Stimulated activated CD8-positive, alpha-beta memory T cell treated with anti-CD3 and anti-CD28 coated beads, Interleukin-12 subunit alpha, Interleukin-12 subunit beta, amount 100 ng/mL, for 4 hours (primary cell): ENCODE data around the gene TYW1B.
"Not testable (repeated sequence)": the region's sequence is repeated elsewhere in the genome, so short reads cannot be mapped to it uniquely, and the experiment has no call there.

Source experiments
- DNase-seq: peaks from one replicate; pipeline ENCODE4 v3.0.0-alpha.2; 2020; ENCODE audit warnings: low read depth

The TYW1B gene

DNA sequence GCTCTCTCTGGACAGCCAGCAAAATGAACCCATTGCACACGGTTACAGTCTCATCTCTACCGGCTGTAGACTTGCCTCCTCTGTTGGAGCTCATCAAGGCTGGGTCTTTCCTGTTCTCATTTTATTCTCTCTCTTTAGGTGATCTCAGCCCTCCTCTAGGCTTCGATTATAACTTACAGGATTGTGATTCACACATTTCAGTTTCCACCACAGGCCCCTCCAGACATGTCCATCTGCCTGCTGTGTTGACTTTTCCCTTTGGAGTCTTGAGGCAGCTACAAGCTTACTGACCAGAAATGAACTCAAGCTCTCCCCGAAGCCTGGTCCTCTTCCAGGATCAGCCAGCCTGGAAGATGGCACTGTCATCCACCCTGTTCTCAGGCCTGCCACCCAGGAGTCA lies 268.5 kb downstream of the TYW1B start:
- DNase-seq: not testable (repeated sequence)

DNA sequence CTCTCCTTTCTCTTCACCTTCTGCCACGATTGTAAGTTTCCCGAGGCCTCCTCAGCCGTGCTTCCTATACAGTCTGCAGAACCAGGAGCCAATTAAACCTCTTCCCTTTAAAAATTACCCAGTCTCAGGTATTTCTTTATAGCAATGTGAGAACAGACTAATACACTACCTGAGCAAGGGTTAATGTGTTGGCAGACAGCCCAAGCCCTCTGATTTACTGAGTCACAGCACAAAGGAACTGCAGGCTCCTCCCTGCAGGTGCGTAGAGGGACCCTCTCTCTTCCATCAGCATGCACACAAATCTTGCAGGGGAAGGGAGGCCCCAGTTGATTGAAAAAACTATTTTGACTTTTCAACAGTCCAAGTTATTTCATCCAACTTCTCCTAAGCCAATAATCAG lies 271.3 kb downstream of the TYW1B start:
- DNase-seq: not testable (repeated sequence)

DNA sequence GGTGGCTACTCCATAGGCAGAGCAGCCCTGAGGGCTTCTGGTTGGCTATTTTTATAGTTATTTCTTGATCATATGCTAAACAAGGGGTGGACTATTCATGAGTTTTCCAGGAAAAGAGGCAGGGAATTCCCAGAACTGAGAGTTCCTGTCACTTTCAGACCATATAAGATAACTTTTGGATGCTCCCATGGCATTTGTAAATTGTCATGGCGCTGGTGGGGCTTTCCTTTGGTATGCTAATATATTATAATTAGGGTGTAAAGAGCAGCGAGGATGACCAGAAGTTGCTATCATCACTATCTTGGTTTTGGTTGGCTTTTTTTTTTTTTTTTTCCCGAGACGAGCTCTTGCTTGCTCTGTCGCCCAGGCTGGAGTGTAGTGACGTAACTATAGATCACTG lies 272.8 kb downstream of the TYW1B start:
- DNase-seq: not testable (repeated sequence)

DNA sequence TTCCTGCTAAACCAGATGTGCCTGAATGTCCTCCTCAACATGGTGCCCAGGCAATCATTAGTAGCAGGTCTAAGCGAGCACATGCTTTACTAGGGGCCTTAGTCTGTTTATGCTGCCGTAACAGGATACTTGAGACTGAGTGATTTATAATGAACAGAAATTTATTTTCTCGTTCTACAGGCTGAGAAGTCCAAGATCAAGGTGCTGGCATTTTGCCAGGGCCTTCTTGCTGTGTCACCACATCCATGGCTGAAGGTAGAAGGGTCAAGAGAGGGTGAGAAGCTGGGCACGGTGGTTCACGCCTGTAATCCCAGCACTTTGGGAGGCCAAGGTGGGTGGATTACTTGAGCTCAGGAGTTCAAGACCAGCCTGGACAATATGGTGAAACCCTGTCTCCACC lies 273.6 kb downstream of the TYW1B start:
- not testable (repeated sequence) for DNase-seq

DNA sequence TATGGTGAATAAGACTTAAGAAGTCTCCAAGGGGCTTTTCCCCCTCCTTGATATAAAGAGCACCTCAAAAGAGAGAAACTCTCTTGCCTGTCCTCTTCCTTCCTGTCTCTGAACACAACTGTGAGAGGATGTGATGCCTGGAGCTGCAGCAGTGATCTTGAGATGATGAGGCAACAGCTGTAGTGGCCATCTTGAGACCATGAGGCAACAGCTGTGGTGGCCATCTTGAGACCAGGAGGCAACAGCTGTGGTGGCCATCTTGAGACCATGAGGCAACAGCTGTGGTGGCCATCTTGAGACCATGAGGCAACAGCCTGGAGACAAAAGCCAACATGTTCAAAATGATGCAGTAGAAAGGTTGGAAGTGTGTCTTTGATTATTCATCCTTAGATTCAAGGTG lies 277.5 kb downstream of the TYW1B start:
- DNase-seq: not testable (repeated sequence)

DNA sequence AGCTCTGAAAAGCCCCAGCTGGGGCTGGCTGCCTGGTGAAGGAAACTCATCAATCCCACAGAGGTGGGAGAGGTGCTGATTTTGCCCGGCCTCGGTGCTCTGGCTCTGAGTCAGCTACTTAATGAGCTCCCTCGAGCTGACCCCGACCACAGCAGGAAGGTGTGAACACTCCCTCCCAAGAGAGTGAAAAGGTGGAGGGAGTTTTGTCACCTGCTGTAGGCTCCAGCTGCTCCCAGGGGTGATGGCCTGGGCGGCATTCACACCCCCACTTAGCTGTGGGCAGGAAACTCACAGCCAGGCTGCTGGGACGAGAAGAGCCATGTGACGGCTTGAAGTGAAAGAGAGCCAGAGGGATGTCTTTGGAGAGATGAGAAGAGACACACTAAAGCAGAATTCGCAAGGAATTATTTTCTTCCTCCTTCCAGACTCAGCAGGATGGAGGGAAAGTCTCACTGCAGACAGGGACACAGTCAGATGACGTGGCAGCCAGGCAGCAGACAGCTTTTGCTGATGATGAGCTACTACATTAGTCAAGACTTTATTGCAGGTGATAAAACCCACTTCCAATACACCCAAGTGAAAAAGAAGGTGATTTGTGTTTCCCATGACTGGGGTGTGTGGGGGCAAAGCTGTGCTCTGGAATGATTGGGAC lies 281.3 kb downstream of the TYW1B start:
- DNase-seq: not testable (repeated sequence)

DNA sequence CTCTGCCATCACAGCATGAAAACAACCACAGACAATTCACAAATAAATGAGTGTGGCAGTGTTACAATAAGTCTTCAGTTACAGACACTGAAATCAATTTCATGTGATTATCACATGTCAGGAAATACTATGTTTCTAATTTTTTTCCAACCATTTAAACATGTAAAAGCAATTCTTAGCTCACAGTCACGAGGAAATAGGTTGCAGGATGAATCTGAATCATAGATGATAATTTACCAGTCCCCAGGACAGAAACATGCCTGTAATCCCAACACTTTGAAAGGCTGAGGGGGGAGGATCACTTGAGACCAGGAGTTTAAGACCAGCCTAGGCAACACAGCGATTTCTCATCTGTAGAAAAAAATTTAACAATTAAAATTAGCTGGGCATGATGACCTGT lies 283.5 kb downstream of the TYW1B start:
- not testable (repeated sequence) for DNase-seq

DNA sequence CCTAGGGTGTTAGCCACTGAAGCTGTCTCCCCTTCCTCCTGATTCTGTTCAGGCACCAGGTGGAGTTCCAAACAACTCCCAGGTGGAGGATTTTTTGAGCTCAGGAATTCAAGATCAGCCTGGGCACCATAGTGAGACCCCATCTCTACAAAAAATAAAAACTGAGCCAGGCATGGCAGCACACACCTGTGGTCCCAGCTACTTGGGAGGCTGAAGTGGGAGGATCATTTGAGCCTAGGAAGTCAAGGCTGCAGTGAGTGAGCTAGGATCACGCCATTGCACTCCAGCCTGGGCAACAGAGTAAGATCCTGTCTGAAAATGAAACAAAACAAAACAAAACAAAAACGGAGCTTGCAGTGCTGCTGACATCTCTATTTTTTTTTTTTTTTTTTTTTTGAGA lies 287.1 kb downstream of the TYW1B start:
- no peak for DNase-seq

DNA sequence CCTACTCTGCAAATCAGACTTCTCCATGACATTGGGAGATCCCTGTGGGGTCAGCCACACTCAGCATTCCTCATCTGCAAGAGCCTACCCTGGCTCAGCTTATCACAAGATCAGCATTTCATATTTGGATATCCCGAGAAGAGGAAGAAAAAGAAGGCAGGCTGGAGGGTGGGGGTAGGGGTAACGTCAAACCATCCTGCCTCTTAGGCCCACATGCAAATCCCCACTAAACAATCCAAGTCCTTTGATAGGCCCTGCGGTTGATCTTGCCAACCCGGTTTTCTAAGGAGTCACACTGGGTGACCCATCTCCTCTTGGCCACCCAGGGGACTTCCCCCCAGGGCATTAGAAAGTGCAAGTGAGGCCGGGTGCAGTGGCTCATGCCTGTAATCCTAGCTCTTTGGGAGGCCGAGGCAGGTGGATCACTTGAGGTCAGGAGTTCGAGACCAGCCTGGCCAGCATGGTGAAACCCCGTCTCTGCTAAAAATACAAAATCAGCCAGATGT lies 287.8 kb downstream of the TYW1B start:
- no peak for DNase-seq

DNA sequence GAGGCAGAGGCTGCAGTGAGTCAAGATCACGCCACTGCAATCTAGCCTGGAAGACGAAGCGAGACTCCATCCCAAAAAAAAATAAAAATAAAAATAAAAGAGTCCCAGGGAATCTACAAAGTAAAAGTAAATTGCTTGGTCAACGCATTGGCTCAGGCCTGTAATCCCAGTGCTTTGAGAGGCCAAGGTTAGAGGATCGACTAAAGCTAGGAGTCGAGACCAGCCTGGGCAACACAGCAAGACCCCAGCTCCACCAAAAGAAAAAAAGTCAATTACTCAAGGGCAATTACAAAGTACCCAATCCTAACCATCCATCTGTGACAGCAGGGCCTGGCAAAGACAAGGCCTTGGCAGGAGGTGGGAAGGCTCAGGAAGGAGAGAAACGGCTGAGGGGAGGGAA lies 288.3 kb downstream of the TYW1B start:
- DNase-seq: no peak

DNA sequence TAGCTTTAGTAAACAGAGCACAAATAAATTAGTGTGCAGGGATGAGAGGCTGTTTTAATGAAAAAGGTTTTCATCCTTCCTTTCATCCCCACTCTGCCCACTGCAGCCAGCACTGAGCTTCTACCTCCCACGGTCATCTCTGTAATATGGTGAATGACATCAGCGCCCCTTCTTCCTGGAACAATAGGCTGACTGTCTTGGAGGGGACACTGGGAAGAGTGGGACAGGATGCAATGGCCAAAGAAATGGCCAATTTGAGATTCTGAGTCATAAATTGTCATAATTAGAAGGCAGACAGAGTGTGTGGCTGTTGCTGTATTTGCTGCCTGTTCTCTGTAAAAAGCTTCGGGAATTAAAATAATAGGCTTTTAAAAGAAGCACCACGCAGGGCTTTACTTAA lies 289.1 kb downstream of the TYW1B start:
- DNase-seq: no peak

DNA sequence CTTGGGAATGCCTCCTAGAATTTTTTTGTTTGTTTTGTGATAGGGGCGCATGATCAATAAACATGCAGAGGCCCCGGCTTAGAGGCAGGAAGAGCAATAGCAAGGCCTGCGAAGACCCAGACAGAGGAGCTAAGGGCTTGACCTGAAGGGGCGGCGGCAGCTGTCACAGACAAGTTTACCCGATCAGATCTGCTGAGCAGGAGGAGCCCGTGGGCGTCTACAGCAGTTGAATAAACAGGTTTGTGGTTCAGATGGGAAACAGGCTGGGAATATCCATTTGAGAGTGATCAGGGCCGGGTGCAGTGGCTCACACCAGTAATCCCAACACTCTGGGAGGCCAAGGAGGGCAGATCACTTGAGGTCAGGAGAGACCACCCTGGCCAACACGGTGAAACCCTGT lies 289.9 kb downstream of the TYW1B start:
- no peak for DNase-seq

DNA sequence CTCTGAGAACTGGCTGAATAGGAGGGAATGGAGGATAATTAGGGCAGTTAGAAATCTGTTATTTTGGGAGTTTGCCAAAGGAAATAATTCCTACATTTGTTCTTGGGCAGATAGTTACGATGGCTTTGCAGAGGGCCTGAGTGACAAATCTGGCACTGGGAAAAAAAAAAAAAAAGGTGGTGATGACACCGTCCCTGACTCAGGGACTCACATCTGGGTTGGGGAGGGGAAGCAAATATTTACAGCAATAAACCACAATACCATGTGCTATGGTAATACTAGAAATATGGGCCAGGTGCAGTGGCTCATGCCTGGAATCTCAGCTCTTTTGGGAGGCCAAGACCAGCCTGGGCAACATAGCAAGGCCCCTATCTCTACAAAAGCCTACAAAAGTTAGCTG lies 292.0 kb downstream of the TYW1B start:
- not testable (repeated sequence) for DNase-seq

DNA sequence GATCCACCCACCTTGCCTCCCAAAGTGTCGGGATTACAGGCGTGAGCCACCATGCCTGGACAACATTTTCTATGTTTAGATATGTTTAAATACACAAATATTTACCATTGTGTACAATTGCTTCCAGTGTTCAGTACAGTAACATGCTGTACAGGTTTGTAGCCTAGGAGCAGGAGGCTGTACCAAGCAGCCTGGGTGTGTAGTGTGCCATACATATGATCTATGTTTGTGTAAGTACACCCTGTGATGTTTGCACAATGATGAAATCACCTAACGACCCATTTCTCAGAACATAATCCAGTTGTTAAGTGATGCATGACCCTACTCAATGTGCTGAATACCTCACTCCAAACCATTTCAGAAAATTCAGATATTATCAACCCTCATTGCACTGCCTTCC lies 297.0 kb downstream of the TYW1B start:
- DNase-seq: not testable (repeated sequence)
